ENCODE measurements around the gene ARMC7. TPM values are rescaled to one million over a fixed set of nuclear protein-coding genes. Genes with fewer than 3 reads are reported as not detected.

Gene ARMC7
- total and polyA plus RNA-seq, 2 of the 13 experiments (the other 11 are each of a cell fraction or from before 2014, with no cell fraction given), result 3.9 to 4.2 TPM

DNA sequence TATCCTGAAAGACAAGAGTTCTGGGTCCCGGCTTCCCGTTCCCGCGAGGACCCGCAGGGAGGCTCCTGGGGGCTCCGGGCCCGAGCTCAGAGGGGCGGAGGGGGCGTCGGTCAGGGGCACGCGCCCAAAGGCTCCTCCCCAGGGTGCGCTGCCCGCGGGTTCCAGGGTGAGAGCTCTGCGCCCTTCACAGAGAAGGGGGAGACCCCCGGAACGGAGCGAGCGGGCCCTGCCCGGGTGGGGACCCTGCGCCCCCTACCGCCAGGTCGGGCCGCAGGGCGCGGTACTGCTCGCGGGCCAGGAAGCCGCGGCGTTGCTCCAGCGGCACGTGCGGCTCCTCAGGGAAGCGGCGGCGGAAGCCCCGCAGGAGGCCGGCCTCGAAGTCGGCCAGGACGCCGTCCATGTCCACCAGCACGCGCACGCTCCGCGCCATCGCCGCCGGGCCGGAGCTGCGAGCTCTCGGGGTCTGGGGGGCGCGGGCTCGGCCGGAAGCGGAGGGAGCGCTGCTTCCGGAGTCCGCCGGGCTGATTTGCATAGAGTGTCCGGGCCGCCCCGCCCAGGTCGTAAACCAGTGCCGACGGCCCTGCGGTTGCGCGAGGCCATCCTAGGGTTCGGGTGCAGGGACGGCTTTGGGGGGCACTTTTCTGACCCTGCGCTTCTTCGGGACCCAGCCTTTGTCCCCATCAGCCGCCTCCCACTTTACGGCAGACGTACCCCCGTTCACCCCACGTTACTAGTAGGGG lies 21.7 kb downstream of the ARMC7 start, which contains the start of gene NT5C (continued):
- TF ChIP-seq, protein P1, sequence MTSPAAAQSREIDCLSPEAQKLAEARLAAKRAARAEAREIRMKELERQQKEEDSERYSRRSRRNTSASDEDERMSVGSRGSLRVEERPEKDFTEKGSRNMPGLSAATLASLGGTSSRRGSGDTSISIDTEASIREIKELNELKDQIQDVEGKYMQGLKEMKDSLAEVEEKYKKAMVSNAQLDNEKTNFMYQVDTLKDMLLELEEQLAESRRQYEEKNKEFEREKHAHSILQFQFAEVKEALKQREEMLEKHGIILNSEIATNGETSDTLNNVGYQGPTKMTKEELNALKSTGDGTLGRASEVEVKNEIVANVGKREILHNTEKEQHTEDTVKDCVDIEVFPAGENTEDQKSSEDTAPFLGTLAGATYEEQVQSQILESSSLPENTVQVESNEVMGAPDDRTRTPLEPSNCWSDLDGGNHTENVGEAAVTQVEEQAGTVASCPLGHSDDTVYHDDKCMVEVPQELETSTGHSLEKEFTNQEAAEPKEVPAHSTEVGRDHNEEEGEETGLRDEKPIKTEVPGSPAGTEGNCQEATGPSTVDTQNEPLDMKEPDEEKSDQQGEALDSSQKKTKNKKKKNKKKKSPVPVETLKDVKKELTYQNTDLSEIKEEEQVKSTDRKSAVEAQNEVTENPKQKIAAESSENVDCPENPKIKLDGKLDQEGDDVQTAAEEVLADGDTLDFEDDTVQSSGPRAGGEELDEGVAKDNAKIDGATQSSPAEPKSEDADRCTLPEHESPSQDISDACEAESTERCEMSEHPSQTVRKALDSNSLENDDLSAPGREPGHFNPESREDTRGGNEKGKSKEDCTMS (CRISPR knock-in tag; conservative IDR thresholded peaks at IDR 0.05), result no peak; the same call in 1 of the 2 replicates
- TF ChIP-seq, protein P2, sequence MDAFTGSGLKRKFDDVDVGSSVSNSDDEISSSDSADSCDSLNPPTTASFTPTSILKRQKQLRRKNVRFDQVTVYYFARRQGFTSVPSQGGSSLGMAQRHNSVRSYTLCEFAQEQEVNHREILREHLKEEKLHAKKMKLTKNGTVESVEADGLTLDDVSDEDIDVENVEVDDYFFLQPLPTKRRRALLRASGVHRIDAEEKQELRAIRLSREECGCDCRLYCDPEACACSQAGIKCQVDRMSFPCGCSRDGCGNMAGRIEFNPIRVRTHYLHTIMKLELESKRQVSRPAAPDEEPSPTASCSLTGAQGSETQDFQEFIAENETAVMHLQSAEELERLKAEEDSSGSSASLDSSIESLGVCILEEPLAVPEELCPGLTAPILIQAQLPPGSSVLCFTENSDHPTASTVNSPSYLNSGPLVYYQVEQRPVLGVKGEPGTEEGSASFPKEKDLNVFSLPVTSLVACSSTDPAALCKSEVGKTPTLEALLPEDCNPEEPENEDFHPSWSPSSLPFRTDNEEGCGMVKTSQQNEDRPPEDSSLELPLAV (CRISPR knock-in tag; conservative IDR thresholded peaks at IDR 0.05; ENCODE audit: low read depth), result no peak
- TF ChIP-seq, protein P3, sequence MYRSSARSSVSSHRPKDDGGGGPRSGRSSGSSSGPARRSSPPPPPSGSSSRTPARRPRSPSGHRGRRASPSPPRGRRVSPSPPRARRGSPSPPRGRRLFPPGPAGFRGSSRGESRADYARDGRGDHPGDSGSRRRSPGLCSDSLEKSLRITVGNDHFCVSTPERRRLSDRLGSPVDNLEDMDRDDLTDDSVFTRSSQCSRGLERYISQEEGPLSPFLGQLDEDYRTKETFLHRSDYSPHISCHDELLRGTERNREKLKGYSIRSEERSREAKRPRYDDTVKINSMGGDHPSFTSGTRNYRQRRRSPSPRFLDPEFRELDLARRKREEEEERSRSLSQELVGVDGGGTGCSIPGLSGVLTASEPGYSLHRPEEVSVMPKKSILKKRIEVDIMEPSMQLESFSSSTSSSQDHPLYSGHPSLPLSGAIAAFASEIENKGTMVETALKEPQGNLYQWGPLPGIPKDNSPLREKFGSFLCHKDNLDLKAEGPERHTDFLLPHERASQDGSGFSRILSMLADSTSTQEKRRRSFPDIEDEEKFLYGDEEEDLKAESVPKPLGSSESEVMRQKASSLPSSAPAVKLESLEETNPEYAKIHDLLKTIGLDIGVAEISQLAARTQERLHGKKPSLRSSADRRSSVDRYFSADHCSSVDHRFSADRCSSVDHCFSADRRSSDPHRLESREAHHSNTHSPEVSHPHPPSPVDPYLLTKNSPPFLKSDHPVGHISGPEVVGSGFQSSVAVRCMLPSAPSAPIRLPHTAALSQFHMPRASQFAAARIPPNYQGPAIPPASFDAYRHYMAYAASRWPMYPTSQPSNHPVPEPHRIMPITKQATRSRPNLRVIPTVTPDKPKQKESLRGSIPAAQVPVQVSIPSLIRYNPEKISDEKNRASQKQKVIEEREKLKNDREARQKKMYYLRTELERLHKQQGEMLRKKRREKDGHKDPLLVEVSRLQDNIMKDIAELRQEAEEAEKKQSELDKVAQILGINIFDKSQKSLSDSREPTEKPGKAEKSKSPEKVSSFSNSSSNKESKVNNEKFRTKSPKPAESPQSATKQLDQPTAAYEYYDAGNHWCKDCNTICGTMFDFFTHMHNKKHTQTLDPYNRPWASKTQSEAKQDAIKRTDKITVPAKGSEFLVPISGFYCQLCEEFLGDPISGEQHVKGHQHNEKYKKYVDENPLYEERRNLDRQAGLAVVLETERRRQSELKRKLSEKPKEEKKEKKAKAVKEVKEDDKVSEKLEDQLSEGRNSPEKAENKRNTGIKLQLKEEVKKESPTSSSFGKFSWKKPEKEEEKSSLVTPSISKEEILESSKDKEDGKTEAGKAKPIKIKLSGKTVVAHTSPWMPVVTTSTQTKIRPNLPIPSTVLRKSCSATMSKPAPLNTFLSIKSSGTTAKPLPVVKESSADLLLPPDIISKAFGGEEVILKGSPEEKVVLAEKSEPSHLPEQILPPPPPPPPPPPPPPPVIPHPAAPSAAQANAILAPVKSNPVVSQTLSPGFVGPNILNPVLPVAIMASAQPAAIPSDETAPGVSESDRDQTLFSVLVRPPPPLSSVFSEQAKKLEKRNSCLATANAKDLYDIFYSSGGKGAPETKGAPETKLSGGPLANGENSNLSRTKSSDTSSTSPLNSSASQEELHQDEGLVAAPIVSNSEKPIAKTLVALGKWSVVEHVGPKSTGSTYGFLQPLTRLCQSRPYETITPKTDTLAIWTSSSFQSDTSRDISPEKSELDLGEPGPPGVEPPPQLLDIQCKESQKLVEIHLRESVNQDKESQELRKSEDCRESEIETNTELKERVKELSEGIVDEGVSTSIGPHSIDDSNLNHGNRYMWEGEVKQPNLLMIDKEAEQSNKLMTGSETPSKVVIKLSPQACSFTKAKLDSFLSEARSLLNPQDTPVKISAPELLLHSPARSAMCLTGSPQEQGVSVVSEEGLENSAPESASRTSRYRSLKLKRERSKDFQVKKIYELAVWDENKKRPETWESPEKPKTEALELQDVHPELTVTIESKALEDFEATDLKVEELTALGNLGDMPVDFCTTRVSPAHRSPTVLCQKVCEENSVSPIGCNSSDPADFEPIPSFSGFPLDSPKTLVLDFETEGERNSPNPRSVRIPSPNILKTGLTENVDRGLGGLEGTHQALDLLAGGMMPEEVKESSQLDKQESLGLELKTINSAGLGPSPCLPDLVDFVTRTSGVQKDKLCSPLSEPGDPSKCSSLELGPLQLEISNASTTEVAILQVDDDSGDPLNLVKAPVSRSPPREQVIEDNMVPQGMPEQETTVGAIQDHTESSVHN (CRISPR knock-in tag; IDR thresholded peaks at IDR 0.05), result no peak; the same call in 1 of the 2 replicates
- TF ChIP-seq MAF1 (CRISPR knock-in tag; IDR thresholded peaks at IDR 0.05; ENCODE audit: borderline replicate concordance), result no peak
- peak; percentile 97 for TF ChIP-seq MXD4 (CRISPR knock-in tag; IDR thresholded peaks at IDR 0.05)
- TF ChIP-seq ZNF143 (CRISPR knock-in tag; IDR thresholded peaks at IDR 0.05), result no peak; the same call in 1 of the 2 replicates
- TF ChIP-seq WIZ (CRISPR knock-in tag; IDR thresholded peaks at IDR 0.05), result peak; percentile 33; the same call in 1 of the 2 replicates
- no peak for TF ChIP-seq TP53 (CRISPR knock-in tag; conservative IDR thresholded peaks at IDR 0.05)
- TF ChIP-seq ZNF225 (CRISPR knock-in tag; IDR thresholded peaks at IDR 0.05), result no peak
- TF ChIP-seq SOX6 (IDR thresholded peaks at IDR 0.05), result no peak
- TF ChIP-seq SOX6 (CRISPR knock-in tag; IDR thresholded peaks at IDR 0.05), result peak; percentile 51
- TF ChIP-seq, protein P4, sequence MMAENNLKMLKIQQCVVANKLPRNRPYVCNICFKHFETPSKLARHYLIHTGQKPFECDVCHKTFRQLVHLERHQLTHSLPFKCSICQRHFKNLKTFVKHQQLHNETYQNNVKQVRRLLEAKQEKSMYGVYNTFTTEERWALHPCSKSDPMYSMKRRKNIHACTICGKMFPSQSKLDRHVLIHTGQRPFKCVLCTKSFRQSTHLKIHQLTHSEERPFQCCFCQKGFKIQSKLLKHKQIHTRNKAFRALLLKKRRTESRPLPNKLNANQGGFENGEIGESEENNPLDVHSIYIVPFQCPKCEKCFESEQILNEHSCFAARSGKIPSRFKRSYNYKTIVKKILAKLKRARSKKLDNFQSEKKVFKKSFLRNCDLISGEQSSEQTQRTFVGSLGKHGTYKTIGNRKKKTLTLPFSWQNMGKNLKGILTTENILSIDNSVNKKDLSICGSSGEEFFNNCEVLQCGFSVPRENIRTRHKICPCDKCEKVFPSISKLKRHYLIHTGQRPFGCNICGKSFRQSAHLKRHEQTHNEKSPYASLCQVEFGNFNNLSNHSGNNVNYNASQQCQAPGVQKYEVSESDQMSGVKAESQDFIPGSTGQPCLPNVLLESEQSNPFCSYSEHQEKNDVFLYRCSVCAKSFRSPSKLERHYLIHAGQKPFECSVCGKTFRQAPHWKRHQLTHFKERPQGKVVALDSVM (CRISPR knock-in tag; IDR thresholded peaks at IDR 0.05), result peak; percentile 55
- peak; percentile 77; the same call in 1 of the 2 replicates for TF ChIP-seq ZNF446 (CRISPR knock-in tag; IDR thresholded peaks at IDR 0.05)
